GM23338 (cell line): Measurements from ENCODE around the gene MKLN1. TPM values are rescaled to one million over a fixed set of nuclear protein-coding genes. Genes with fewer than 3 reads are reported as not detected.

Experiments used
- ATAC-seq: fragments of 200-7000 bp; cut with Tn5 transposase; 3 replicates; pipeline ENCODE4 v1.9.1; 2020
- DNase-seq: peaks from one replicate; pipeline ENCODE4 v3.0.0-alpha.2; 2015; ENCODE audit warnings: low spot score
- H2AFZ ChIP-seq: fragments of 200-600 bp; sonication (generic); 2 replicates; pipeline ENCODE4 v1.8.0; 2016; ENCODE audit warnings: antibody characterized with exemption, mild to moderate bottlenecking, moderate library complexity
- H3F3A ChIP-seq: fragments of 200-600 bp; sonication (generic); replicated peaks from 2 replicates; pipeline ENCODE4 v1.8.0; 2017; ENCODE audit warnings: antibody characterized with exemption, mixed run types, low read depth
- H3K27ac ChIP-seq: fragments of 200-600 bp; sonication (generic); 2 replicates; pipeline ENCODE4 v1.6.1; 2016; ENCODE audit warnings: low read depth
- H3K27me3 ChIP-seq: fragments of 200-600 bp; sonication (generic); 2 replicates; pipeline ENCODE4 v1.8.0; 2016; ENCODE audit warnings: mild to moderate bottlenecking, mixed run types, moderate library complexity; ENCODE audit not compliant: insufficient read depth
- H3K36me3 ChIP-seq: fragments of 200-600 bp; sonication (generic); 2 replicates; pipeline ENCODE4 v1.8.0; 2016; ENCODE audit warnings: mild to moderate bottlenecking; ENCODE audit not compliant: insufficient read depth
- H3K4me1 ChIP-seq: fragments of 200-600 bp; sonication (generic); 2 replicates; pipeline ENCODE4 v1.8.0; 2016; ENCODE audit warnings: mild to moderate bottlenecking, moderate library complexity; ENCODE audit not compliant: insufficient read depth
- H3K4me2 ChIP-seq: fragments of 200-600 bp; sonication (generic); 2 replicates; pipeline ENCODE4 v1.7.1; 2017; ENCODE audit warnings: mixed run types
- H3K4me3 ChIP-seq: fragments of 200-600 bp; sonication (generic); 2 replicates; pipeline ENCODE4 v1.6.1; 2016; ENCODE audit warnings: mixed run types
- H3K79me2 ChIP-seq: fragments of 200-600 bp; sonication (generic); replicated peaks from 2 replicates; pipeline ENCODE4 v1.8.0; 2017; ENCODE audit warnings: mild to moderate bottlenecking; ENCODE audit not compliant: insufficient read depth
- H3K9me2 ChIP-seq: fragments of 200-600 bp; sonication (generic); 2 replicates; pipeline ENCODE4 v1.8.0; 2017; ENCODE audit not compliant: insufficient read depth
- H4K20me1 ChIP-seq: fragments of 200-600 bp; sonication (generic); replicated peaks from 2 replicates; pipeline ENCODE4 v1.8.0; 2017; ENCODE audit warnings: mild to moderate bottlenecking; ENCODE audit not compliant: insufficient read depth
- H3K27ac Mint-ChIP-seq: 2 replicates; pipeline ENCODE4 v1.8.0; 2020; ENCODE audit warnings: inconsistent platforms, mild to moderate bottlenecking, moderate library complexity, mixed read lengths
- H3K27me3 Mint-ChIP-seq: 3 replicates; pipeline ENCODE4 v1.8.0; 2022; ENCODE audit warnings: low read depth, mild to moderate bottlenecking, moderate library complexity, mixed read lengths, inconsistent platforms; ENCODE audit not compliant: insufficient read depth, poor library complexity
- H3K36me3 Mint-ChIP-seq: 3 replicates; pipeline ENCODE4 v1.8.0; 2021; ENCODE audit warnings: low read depth, mild to moderate bottlenecking, inconsistent platforms, moderate library complexity, mixed read lengths
- H3K4me1 Mint-ChIP-seq: 3 replicates; pipeline ENCODE4 v1.8.0; 2020; ENCODE audit warnings: mild to moderate bottlenecking, inconsistent platforms, mixed read lengths
- H3K4me3 Mint-ChIP-seq: 3 replicates; pipeline ENCODE4 v1.8.0; 2021; ENCODE audit warnings: moderate library complexity, mild to moderate bottlenecking, inconsistent platforms, mixed read lengths
- H3K9me3 Mint-ChIP-seq: 3 replicates; pipeline ENCODE4 v1.8.0; 2020; ENCODE audit warnings: moderate library complexity, mild to moderate bottlenecking, inconsistent platforms, mixed read lengths
- CREB1 ChIP-seq: fragments of 250-450 bp; sonication (Bioruptor Pico); IDR thresholded peaks from 2 replicates; pipeline ENCODE4 v1.5.0; 2020; ENCODE audit warnings: low read depth, mild to moderate bottlenecking, moderate library complexity
- EZH2 ChIP-seq: fragments of 200-600 bp; sonication (generic); IDR thresholded peaks from one replicate; pipeline ENCODE4 v1.8.0; 2017; ENCODE audit warnings: antibody characterized with exemption, mild to moderate bottlenecking, low read depth; ENCODE audit not compliant: unreplicated experiment
- POLR2AphosphoS5 ChIP-seq: IDR thresholded peaks from 2 replicates; pipeline ENCODE4 v1.6.1; 2016; ENCODE audit warnings: antibody characterized with exemption, low read depth
- REST ChIP-seq: IDR thresholded peaks from one replicate; pipeline ENCODE4 v1.6.1; 2018; ENCODE audit warnings: antibody characterized with exemption; ENCODE audit not compliant: unreplicated experiment
- ZNF114 ChIP-seq: fragments of 250-450 bp; sonication (Bioruptor Pico); IDR thresholded peaks from 2 replicates; pipeline ENCODE4 v1.5.0; 2020; ENCODE audit warnings: mild to moderate bottlenecking, moderate library complexity
- ZNF462 ChIP-seq: fragments of 250-450 bp; sonication (Bioruptor Pico); IDR thresholded peaks from 2 replicates; pipeline ENCODE4 v1.5.0; 2020; ENCODE audit warnings: mild to moderate bottlenecking, moderate library complexity
- polyA plus RNA-seq: library from polyadenylated mRNA; unstranded; fragments of >200 nt; fragmentation: Nextera tagmentation; extraction: Ambion mirVana; gene quantifications from 2 replicates; pipeline ENCODE4 v1.2.1, GENCODE V29; 2016
- total RNA-seq: library from RNA; depleted of rRNA; stranded (reverse); fragments of >200 nt; shearing (Covaris generic); gene quantifications from 2 replicates; pipeline ENCODE4 v1.2.3, GENCODE V29; 2014

MKLN1 gene
- total and polyA plus RNA-seq, 2 experiments from 2014 or later, result 25.3 to 46.5 TPM

GRCh38 chr7:131499801-131500200 lies 172.1 kb downstream of the MKLN1 start (continued):
- no peak for TF ChIP-seq REST
- no peak for TF ChIP-seq ZNF114

- H3K9me3 Mint-ChIP-seq, result no peaks in the 10 kb centered on the region; the same call in 2 of the 3 replicates
- peaks cover 26% of the 10 kb centered on the region for H3K4me1 Mint-ChIP-seq
- H3K4me2 ChIP-seq, result no peak overlapping the region
- peaks cover 81% of the 10 kb centered on the region for H3F3A ChIP-seq
- no peaks in the 10 kb centered on the region for H3K9me2 ChIP-seq
- H3K4me3 Mint-ChIP-seq, result no peak overlapping the region
- H3K36me3 Mint-ChIP-seq, result peaks cover 85% of the 10 kb centered on the region
- DNase-seq, result no peak
- ATAC-seq, result no peak
- H3K27me3 ChIP-seq, result no peaks in the 10 kb centered on the region
- H3K27me3 Mint-ChIP-seq, result peaks cover 48% of the 10 kb centered on the region
- no peak overlapping the region for H3K27ac Mint-ChIP-seq
- peaks cover 34% of the 10 kb centered on the region for H4K20me1 ChIP-seq
- no peaks in the 10 kb centered on the region for H3K79me2 ChIP-seq
- H2AFZ ChIP-seq, result no peak overlapping the region
- peak overlapping the region; percentile 91 for H3K27ac ChIP-seq
- H3K4me1 ChIP-seq, result peaks cover 9% of the 10 kb centered on the region
- TF ChIP-seq ZNF462 (no peak), EZH2 (no peak), POLR2AphosphoS5 (no peak; the same call in 1 of the 2 replicates), CREB1 (no peak)
- H3K4me3 ChIP-seq, result no peak overlapping the region
- H3K36me3 ChIP-seq, result peaks cover 58% of the 10 kb centered on the region
Measured at GRCh38 chr7:131500357-131500756, 172.7 kb downstream of the MKLN1 start.
